Tibial artery (tissue), 4 donors: ENCODE data around the gene PXMP4.

Experiments used
- DNase-seq, 2 donors: peaks; one replicate each; pipeline ENCODE4 v3.0.0-alpha.2; 2019
- H3K27ac ChIP-seq, 2 donors: fragments of 200-600 bp; sonication (generic) in 1 of 2; 1 replicate in 1 of 2; 2 replicates in 1 of 2; pipeline ENCODE4 v1.5.1; 2018 to 2019; ENCODE audit warnings: mild to moderate bottlenecking in 1 of 2
- H3K27me3 ChIP-seq, 2 donors: fragments of 200-600 bp; sonication (generic) in 1 of 2; one replicate each; pipeline versions ENCODE4 v1.5.1 to v1.6.0; 2016 to 2019
- H3K36me3 ChIP-seq, 3 donors: fragments of 200-600 bp; sonication (generic) in 2 of 3; one replicate each; pipeline ENCODE4 v1.5.1; 2016 to 2019; ENCODE audit warnings: mild to moderate bottlenecking in 2 of 3
- H3K4me1 ChIP-seq, 4 donors: fragments of 200-600 bp; sonication (generic) in 2 of 4; 1 replicate in 3 of 4; 2 replicates in 1 of 4; pipeline ENCODE4 v1.5.1; 2016 to 2019
- H3K4me3 ChIP-seq, 2 donors: fragments of 200-600 bp; sonication (generic) in 1 of 2; 1 replicate in 1 of 2; 2 replicates in 1 of 2; pipeline ENCODE4 v1.5.1; 2018 to 2019; ENCODE audit warnings: mild to moderate bottlenecking in 2 of 2
- H3K9me3 ChIP-seq, 3 donors: fragments of 200-600 bp; sonication (generic) in 1 of 3; one replicate each; pipeline ENCODE4 v1.5.1; 2016 to 2019
- CTCF ChIP-seq, 2 experiments: fragments of 200-600 bp in 1 of 2; fragments of 450-650 bp in 1 of 2; IDR thresholded peaks; one replicate each; pipeline ENCODE4 v1.5.1; 2017 to 2019; ENCODE audit warnings: antibody characterized with exemption in 2 of 2, mild to moderate bottlenecking in 1 of 2, moderate library complexity in 1 of 2
- intact Hi-C: fragments of 100-400 bp; cut with DNase I; formaldehyde crosslinking; loops from one replicate; pipeline ENCODE4 v1.15.0; 2023; ENCODE audit warnings: low total_unique reads

PXMP4 gene

GRCh38 chr20:33727806-33728205, 7.7 kb upstream of the PXMP4 start:
- no peaks in the 10 kb centered on the region for H3K36me3 ChIP-seq
- TF ChIP-seq CTCF (IDR thresholded peaks at IDR 0.05) = no peak
- intact Hi-C loops = no loop called here
- H3K9me3 ChIP-seq = no peaks in the 10 kb centered on the region
- H3K27ac ChIP-seq = no peak overlapping the region
- no peaks in the 10 kb centered on the region for H3K27me3 ChIP-seq
- no peak for DNase-seq
- H3K4me3 ChIP-seq = no peak overlapping the region
- peaks cover 0 to 11% (median 4%) of the 10 kb centered on the region in 4 donors for H3K4me1 ChIP-seq

- Histone ChIP-seq H3K4me3 (no peak overlapping the region), H3K36me3 (no peaks in the 10 kb centered on the region), H3K9me3 (no peaks in the 10 kb centered on the region), H3K4me1 (peaks cover 0 to 6% (median 3%) of the 10 kb centered on the region in 4 donors), H3K27me3 (no peaks in the 10 kb centered on the region), H3K27ac (no peak overlapping the region)
- no peak for TF ChIP-seq CTCF (IDR thresholded peaks at IDR 0.05)
- intact Hi-C loops = no loop called here
- DNase-seq = no peak
These were observed 7.0 kb upstream of the PXMP4 start for GRCh38 chr20:33727115-33727479.

GRCh38 chr20:33725607-33726264, 5.6 kb upstream of the PXMP4 start:
- no peaks in the 10 kb centered on the region for H3K9me3 ChIP-seq
- H3K4me3 ChIP-seq = no peak overlapping the region
- peaks cover 0 to 3% (median 1%) of the 10 kb centered on the region in 4 donors for H3K4me1 ChIP-seq
- no peak for TF ChIP-seq CTCF (IDR thresholded peaks at IDR 0.05)
- H3K36me3 ChIP-seq = no peaks in the 10 kb centered on the region
- H3K27me3 ChIP-seq = no peaks in the 10 kb centered on the region
- intact Hi-C loops = no loop called here
- no peak overlapping the region for H3K27ac ChIP-seq
- no peak for DNase-seq

GRCh38 chr20:33724439-33725094, 4.5 kb upstream of the PXMP4 start:
- Histone ChIP-seq H3K4me1 (peaks cover 0 to 9% (median 5%) of the 10 kb centered on the region in 4 donors), H3K27ac (no peak overlapping the region), H3K36me3 (no peaks in the 10 kb centered on the region), H3K9me3 (no peaks in the 10 kb centered on the region), H3K27me3 (no peaks in the 10 kb centered on the region), H3K4me3 (no peak overlapping the region)
- intact Hi-C loops = no loop called here
- no peak for DNase-seq
- no peak for TF ChIP-seq CTCF (IDR thresholded peaks at IDR 0.05)

- no peak for TF ChIP-seq CTCF (IDR thresholded peaks at IDR 0.05)
- intact Hi-C loops = no loop called here
- H3K4me1 ChIP-seq = peaks cover 0 to 21% (median 14%) of the 10 kb centered on the region in 4 donors
- DNase-seq = no peak
- H3K27ac ChIP-seq = no peak overlapping the region
- no peak overlapping the region for H3K4me3 ChIP-seq
- H3K36me3 ChIP-seq = no peaks in the 10 kb centered on the region
- H3K27me3 ChIP-seq = no peaks in the 10 kb centered on the region
- no peaks in the 10 kb centered on the region for H3K9me3 ChIP-seq
These were observed 1.5 kb upstream of the PXMP4 start for GRCh38 chr20:33721391-33722140.
